ENCODE data around the gene OR2C1.

DNA sequence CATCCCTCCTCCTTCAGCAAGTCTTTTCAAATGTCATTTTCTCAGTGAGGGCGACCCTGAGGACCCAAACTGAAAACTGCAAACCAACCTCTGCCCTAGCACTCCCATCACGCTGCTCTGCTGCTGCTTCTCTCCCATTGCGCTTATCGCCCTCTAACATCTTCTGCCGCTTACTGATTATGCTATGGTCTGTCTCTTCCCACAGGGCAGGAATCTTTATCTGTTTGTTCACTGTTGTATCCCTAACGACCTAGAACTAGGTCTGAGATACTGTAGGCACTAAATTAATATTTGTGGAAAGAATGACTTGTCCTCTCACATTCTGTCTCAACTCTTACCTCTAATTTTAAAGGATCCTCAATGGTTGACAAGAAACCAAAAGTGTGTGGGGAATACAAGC lies 32.6 kb downstream of the OR2C1 start:
- TF ChIP-seq POLR2A (IDR thresholded peaks at IDR 0.05) = no peak
- TF ChIP-seq, protein P1, sequence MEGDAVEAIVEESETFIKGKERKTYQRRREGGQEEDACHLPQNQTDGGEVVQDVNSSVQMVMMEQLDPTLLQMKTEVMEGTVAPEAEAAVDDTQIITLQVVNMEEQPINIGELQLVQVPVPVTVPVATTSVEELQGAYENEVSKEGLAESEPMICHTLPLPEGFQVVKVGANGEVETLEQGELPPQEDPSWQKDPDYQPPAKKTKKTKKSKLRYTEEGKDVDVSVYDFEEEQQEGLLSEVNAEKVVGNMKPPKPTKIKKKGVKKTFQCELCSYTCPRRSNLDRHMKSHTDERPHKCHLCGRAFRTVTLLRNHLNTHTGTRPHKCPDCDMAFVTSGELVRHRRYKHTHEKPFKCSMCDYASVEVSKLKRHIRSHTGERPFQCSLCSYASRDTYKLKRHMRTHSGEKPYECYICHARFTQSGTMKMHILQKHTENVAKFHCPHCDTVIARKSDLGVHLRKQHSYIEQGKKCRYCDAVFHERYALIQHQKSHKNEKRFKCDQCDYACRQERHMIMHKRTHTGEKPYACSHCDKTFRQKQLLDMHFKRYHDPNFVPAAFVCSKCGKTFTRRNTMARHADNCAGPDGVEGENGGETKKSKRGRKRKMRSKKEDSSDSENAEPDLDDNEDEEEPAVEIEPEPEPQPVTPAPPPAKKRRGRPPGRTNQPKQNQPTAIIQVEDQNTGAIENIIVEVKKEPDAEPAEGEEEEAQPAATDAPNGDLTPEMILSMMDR (IDR thresholded peaks at IDR 0.05) = no peak
